Measurements from ENCODE around the gene CCDC188.

Gene CCDC188

GRCh38 chr22:20150381-20151275 lies at the start of gene CCDC188:
Gene CCDC188, minus strand, starts transcription at chr22:20151055. Its CDS starts 69 bp downstream, at chr22:20150986.
- DNase-seq (ENCODE audit: low spot score) = no peak

- DNase-seq (ENCODE audit: low spot score) = no peak
Measured at GRCh38 chr22:20199906-20200305, 49.1 kb upstream of the CCDC188 start.

GRCh38 chr22:20199413-20199842 lies 48.6 kb upstream of the CCDC188 start:
- DNase-seq (ENCODE audit: low spot score) = no peak

- DNase-seq (ENCODE audit: low spot score) = no peak
Measured at GRCh38 chr22:20198557-20199319, 47.9 kb upstream of the CCDC188 start.

- DNase-seq (ENCODE audit: low spot score) = no peak
Measured at GRCh38 chr22:20197407-20198030, 46.7 kb upstream of the CCDC188 start.

- no peak for DNase-seq (ENCODE audit: low spot score)
Measured at GRCh38 chr22:20196094-20196842, 45.4 kb upstream of the CCDC188 start.

- no peak for DNase-seq (ENCODE audit: low spot score)
Measured at GRCh38 chr22:20194681-20195593, 44.1 kb upstream of the CCDC188 start.

GRCh38 chr22:20193761-20194494 lies 43.1 kb upstream of the CCDC188 start:
- DNase-seq (ENCODE audit: low spot score) = no peak

GRCh38 chr22:20192972-20193760 lies 42.3 kb upstream of the CCDC188 start:
- no peak for DNase-seq (ENCODE audit: low spot score)

- DNase-seq (ENCODE audit: low spot score) = no peak
Measured at GRCh38 chr22:20192293-20192971, 41.6 kb upstream of the CCDC188 start.

- no peak for DNase-seq (ENCODE audit: low spot score)
Measured at GRCh38 chr22:20191803-20192202, 40.9 kb upstream of the CCDC188 start.

- DNase-seq (ENCODE audit: low spot score) = no peak
Measured at GRCh38 chr22:20191000-20191515, 40.2 kb upstream of the CCDC188 start.

GRCh38 chr22:20188567-20188877 lies 37.7 kb upstream of the CCDC188 start:
- DNase-seq (ENCODE audit: low spot score) = no peak

GRCh38 chr22:20187777-20188566 lies 37.1 kb upstream of the CCDC188 start:
- DNase-seq (ENCODE audit: low spot score) = no peak

- DNase-seq (ENCODE audit: low spot score) = no peak
Measured at GRCh38 chr22:20186871-20187546, 36.2 kb upstream of the CCDC188 start.

GRCh38 chr22:20186183-20186870 lies 35.5 kb upstream of the CCDC188 start:
- peak; percentile 15 for DNase-seq (ENCODE audit: low spot score)

- no peak for DNase-seq (ENCODE audit: low spot score)
Measured at GRCh38 chr22:20185750-20186149, 34.9 kb upstream of the CCDC188 start.
